ENCODE data around the gene TMEM101. TPM values are rescaled to one million over a fixed set of nuclear protein-coding genes. Genes with fewer than 3 reads are reported as not detected.
"Not testable (repeated sequence)": the region's sequence is repeated elsewhere in the genome, so short reads cannot be mapped to it uniquely, and the experiment has no call there.

Gene TMEM101
- total RNA-seq, 1 donor from 2014 or later = 85.6 TPM

DNA sequence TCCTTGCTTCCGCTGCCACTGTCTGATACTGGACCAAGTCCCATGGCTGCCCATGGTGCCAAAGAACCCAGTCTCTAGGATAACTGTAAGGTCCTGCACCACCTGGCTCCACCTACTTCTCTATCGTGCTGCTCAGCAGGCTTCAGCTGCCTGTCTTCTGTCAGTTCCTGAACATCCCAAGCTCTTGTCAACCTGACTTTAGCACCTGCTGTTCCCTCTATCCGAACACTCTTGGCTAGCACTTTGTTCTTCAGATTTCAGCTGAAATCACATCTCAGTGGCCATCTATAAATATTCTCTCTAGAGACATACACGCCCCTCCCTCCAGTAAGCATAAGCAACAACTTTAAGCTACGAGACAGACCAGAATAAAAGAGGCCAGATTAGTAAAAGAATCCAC is 15.0 kb upstream of the TMEM101 start:
- H3K27me3 ChIP-seq (ENCODE audit: control insufficient read depth, insufficient read depth, low read length) = no peaks in the 10 kb centered on the region
- DNase-seq (ENCODE audit: low read depth) (no peak), FAIRE-seq (no peak)
- peaks cover 14% of the 10 kb centered on the region for H3K36me3 ChIP-seq (ENCODE audit: control insufficient read depth, insufficient read depth, low read length)
- TF ChIP-seq, protein P1, sequence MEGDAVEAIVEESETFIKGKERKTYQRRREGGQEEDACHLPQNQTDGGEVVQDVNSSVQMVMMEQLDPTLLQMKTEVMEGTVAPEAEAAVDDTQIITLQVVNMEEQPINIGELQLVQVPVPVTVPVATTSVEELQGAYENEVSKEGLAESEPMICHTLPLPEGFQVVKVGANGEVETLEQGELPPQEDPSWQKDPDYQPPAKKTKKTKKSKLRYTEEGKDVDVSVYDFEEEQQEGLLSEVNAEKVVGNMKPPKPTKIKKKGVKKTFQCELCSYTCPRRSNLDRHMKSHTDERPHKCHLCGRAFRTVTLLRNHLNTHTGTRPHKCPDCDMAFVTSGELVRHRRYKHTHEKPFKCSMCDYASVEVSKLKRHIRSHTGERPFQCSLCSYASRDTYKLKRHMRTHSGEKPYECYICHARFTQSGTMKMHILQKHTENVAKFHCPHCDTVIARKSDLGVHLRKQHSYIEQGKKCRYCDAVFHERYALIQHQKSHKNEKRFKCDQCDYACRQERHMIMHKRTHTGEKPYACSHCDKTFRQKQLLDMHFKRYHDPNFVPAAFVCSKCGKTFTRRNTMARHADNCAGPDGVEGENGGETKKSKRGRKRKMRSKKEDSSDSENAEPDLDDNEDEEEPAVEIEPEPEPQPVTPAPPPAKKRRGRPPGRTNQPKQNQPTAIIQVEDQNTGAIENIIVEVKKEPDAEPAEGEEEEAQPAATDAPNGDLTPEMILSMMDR (IDR thresholded peaks at IDR 0.05; ENCODE audit: insufficient read depth, low read length, severe bottlenecking) = no peak
- H3K4me3 ChIP-seq (ENCODE audit: low read depth, low read length) = no peak overlapping the region

DNA sequence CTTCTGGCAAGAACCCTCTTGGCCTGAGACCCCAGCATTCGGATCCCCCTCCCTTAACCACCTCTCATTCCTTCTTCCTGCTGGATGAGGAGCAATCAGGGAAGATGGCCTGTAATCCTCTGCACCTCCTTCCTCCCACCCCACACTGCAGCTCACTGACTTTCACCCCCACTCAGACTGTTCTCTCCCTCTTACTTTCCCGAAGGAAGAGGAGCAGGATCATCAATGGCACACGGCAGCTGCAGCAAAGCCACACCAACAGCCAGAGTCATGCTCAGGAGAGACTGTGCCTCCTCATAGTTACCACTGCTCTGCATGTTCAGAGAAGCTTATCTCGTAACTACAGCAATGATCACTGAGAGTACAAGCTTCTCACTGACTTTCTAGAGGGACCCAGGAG is 10.1 kb upstream of the TMEM101 start:
- TF ChIP-seq, protein P1 (IDR thresholded peaks at IDR 0.05; ENCODE audit: insufficient read depth, low read length, severe bottlenecking) = no peak
- Histone ChIP-seq H3K4me3 (ENCODE audit: low read depth, low read length) (no peak overlapping the region), H3K27me3 (ENCODE audit: control insufficient read depth, insufficient read depth, low read length) (no peaks in the 10 kb centered on the region), H3K36me3 (ENCODE audit: control insufficient read depth, insufficient read depth, low read length) (peaks cover 5% of the 10 kb centered on the region)
- no peak for DNase-seq (ENCODE audit: low read depth)
- no peak for FAIRE-seq

DNA sequence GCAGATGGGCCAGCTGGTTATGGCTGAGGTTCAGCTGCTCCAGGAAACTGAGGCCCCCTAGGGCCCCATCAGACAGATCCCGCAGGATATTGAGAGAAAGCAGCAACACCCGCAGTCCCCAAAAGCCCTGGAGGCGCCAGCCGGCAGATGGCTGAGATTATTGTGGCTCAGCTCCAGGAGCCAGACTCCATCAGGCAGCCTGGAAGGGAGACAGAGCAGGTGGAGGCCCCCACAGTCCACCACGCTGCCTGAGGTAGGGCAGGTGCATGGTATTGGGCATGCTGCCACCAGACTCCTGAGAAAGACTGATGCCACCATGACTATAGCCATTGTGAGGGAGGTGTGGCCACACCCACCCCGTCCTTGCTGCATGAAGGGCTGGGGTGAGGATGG is 9.5 kb upstream of the TMEM101 start:
- TF ChIP-seq, protein P1 (IDR thresholded peaks at IDR 0.05; ENCODE audit: insufficient read depth, low read length, severe bottlenecking) = no peak
- no peak for DNase-seq (ENCODE audit: low read depth)
- no peak for FAIRE-seq
- Histone ChIP-seq H3K36me3 (ENCODE audit: control insufficient read depth, insufficient read depth, low read length) (peaks cover 5% of the 10 kb centered on the region), H3K4me3 (ENCODE audit: low read depth, low read length) (no peak overlapping the region), H3K27me3 (ENCODE audit: control insufficient read depth, insufficient read depth, low read length) (no peaks in the 10 kb centered on the region)

DNA sequence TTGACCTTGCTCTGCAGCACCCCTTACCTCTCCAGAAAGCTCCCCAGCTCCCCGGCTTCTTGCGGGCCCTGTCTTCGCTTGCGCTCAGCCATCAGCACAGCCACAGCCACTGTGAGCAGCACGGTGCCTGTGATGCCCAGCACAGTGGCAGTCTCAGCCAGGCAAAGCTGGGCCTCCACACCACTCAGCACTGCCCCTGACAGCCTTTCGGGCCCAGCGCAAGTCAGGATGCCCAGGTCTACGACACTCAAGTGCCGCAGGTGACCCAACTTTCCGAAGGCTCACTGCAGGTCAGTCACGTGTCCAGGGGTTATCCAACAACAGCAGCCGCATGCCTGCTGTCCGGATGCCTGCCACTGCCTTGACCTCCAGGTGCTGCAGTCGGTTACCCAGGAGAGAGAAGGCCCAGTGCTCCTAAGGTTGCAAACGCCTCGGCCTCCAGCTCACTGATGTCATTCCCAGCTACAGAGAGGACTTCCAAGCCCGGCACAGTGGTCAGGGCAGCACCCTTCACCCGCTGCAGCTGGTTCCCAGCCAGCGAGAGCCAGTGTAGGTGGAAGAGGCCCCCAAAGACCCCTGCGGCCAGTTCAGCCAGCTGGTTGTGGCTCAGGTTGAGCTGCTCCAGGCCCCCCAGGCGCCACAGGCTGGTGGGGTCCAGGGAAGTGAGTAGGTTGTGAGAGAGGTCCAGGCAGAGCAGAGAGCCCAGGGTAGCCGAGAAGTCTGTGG is 8.9 kb upstream of the TMEM101 start:
- TF ChIP-seq, protein P1 (IDR thresholded peaks at IDR 0.05; ENCODE audit: insufficient read depth, low read length, severe bottlenecking) = no peak
- Histone ChIP-seq H3K36me3 (ENCODE audit: control insufficient read depth, insufficient read depth, low read length) (peaks cover 3% of the 10 kb centered on the region), H3K4me3 (ENCODE audit: low read depth, low read length) (no peak overlapping the region), H3K27me3 (ENCODE audit: control insufficient read depth, insufficient read depth, low read length) (no peaks in the 10 kb centered on the region)
- FAIRE-seq = no peak
- no peak for DNase-seq (ENCODE audit: low read depth)

DNA sequence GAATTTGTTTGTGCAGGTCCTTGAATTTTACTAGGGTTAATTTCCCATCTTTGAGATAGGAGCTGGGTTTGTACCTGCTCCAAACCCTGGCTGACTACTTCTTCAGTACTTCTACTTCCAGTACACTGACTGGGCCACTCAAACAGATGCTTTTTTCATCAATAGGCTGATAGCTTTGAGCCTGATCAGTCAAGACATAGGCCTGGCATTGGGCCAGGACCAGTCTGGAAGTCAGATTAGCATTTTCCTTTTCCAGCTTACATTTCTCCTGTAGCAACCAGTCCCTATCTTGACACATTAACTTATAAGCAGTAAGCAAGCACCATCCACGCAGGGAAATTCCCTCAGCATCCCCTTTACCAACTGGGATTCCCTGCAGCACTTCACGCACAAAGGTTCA is 7.5 kb upstream of the TMEM101 start:
- H3K36me3 ChIP-seq (ENCODE audit: control insufficient read depth, insufficient read depth, low read length) = peaks cover 1% of the 10 kb centered on the region
- H3K27me3 ChIP-seq (ENCODE audit: control insufficient read depth, insufficient read depth, low read length) = no peaks in the 10 kb centered on the region
- DNase-seq (ENCODE audit: low read depth) (no peak), FAIRE-seq (no peak)
- H3K4me3 ChIP-seq (ENCODE audit: low read depth, low read length) = no peak overlapping the region
- TF ChIP-seq, protein P1 (IDR thresholded peaks at IDR 0.05; ENCODE audit: insufficient read depth, low read length, severe bottlenecking) = no peak

DNA sequence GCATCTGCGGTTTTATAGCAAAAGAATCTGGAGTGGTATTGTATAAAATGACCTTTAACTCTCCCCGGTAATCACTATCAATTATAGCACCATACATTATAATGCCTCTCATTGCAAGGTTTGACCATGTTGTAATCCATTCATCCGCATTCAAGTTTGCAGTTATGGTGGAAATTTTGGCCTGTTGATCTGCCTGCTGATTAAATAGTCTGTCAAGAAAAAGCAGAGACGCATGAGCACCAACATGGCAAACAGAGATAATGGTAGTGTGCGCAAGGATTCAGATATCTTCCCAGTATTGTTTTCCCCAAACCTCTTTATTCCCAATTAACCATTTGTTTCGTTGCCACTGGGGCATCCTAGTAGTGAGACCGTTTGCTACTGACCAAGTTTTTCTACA is 6.5 kb upstream of the TMEM101 start:
- H3K36me3 ChIP-seq (ENCODE audit: control insufficient read depth, insufficient read depth, low read length); H3K4me3 ChIP-seq (ENCODE audit: low read depth, low read length); DNase-seq (ENCODE audit: low read depth); H3K27me3 ChIP-seq (ENCODE audit: control insufficient read depth, insufficient read depth, low read length): not testable (repeated sequence)
- FAIRE-seq = peak; percentile 80

Measured in bronchial epithelial cell (primary cell).